DND-41 (cell line): Measurements from ENCODE around the gene TTLL10.

ENCODE experiments used
- ATAC-seq: fragments of 200-7000 bp; cut with Tn5 transposase; 3 replicates; pipeline ENCODE4 v1.9.1; 2021; ENCODE audit warnings: low read depth; ENCODE audit not compliant: insufficient read depth
- DNase-seq: peaks from one replicate; pipeline ENCODE4 v3.0.0-alpha.2; 2020
- H2AFZ ChIP-seq: 2 replicates; pipeline ENCODE4 v1.6.0; 2012; ENCODE audit warnings: low read depth, low read length
- H3K27ac ChIP-seq: 2 replicates; pipeline ENCODE4 v1.5.1; 2012; ENCODE audit warnings: low read length, inconsistent platforms
- H3K27me3 ChIP-seq: fragments of 200-600 bp; sonication (generic); 2 replicates; pipeline ENCODE4 v1.6.0; 2012; ENCODE audit warnings: low read length, mild to moderate bottlenecking, inconsistent platforms; ENCODE audit not compliant: insufficient read depth, poor library complexity
- H3K36me3 ChIP-seq: 2 replicates; pipeline ENCODE4 v1.5.1; 2012; ENCODE audit warnings: low read length, inconsistent platforms; ENCODE audit not compliant: insufficient read depth
- H3K4me1 ChIP-seq: 2 replicates; pipeline ENCODE4 v1.5.1; 2012; ENCODE audit warnings: mild to moderate bottlenecking, low read length; ENCODE audit not compliant: insufficient read depth
- H3K4me2 ChIP-seq: 2 replicates; pipeline ENCODE4 v1.6.0; 2012; ENCODE audit warnings: mild to moderate bottlenecking, moderate library complexity, low read length, inconsistent platforms; ENCODE audit not compliant: insufficient read depth
- H3K4me3 ChIP-seq, 2 experiments: fragments of 200-600 bp in 1 of 2; shearing (Covaris generic) in 1 of 2; 2 replicates each; pipeline ENCODE4 v1.5.1; 2012 to 2016; ENCODE audit warnings: inconsistent platforms in 2 of 2, low read length in 2 of 2, mild to moderate bottlenecking in 2 of 2, low read depth in 1 of 2, moderate library complexity in 1 of 2
- H3K79me2 ChIP-seq: 2 replicates; pipeline ENCODE4 v1.6.0; 2012; ENCODE audit warnings: low read length, inconsistent platforms; ENCODE audit not compliant: insufficient read depth
- H3K9ac ChIP-seq: 2 replicates; pipeline ENCODE4 v1.6.0; 2012; ENCODE audit warnings: low read depth, mild to moderate bottlenecking, inconsistent platforms, low read length, moderate library complexity
- H3K9me3 ChIP-seq: 2 replicates; pipeline ENCODE4 v1.5.1; 2012; ENCODE audit warnings: low read length, moderate library complexity, mild to moderate bottlenecking, inconsistent platforms; ENCODE audit not compliant: insufficient read depth, severe bottlenecking
- H4K20me1 ChIP-seq: 2 replicates; pipeline ENCODE4 v1.6.0; 2012; ENCODE audit warnings: low read length; ENCODE audit not compliant: insufficient read depth
- EZH2 ChIP-seq: IDR thresholded peaks from 3 replicates; pipeline ENCODE4 v1.6.1; 2012; ENCODE audit warnings: borderline replicate concordance, low read depth, mild to moderate bottlenecking, moderate library complexity, low read length, inconsistent platforms; ENCODE audit not compliant: severe bottlenecking
- TF ChIP-seq, protein P1 (sequence below): IDR thresholded peaks from 2 replicates; pipeline ENCODE4 v1.5.1; 2012; ENCODE audit warnings: borderline replicate concordance, low read length, moderate library complexity, mild to moderate bottlenecking; ENCODE audit not compliant: poor library complexity, severe bottlenecking; ENCODE audit errors: extremely low read depth

TTLL10 gene

DNA sequence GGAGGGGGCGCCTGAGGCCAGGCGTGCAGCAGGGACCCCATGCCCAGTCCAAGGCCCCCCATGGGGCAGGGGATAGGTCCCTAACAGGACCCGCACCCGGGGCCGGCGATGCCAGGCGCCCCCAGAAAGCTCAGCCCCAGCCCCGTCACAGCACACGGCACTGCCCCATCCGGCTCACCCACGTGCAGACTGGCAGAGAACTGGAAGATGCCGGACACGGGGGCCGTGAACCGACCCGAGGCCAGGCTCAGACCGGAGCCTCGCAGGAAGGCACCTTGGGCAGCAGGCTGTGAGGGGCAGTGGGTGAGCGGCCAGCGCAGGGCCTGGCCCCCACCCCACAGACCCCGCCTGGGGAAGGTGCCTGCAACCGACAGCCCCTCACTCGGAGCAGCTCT, 69.6 kb downstream of the TTLL10 start:
- Histone ChIP-seq H4K20me1 (peaks cover 2% of the 10 kb centered on the region; the same call in 1 of the 2 replicates), H2AFZ (no peak overlapping the region), H3K4me2 (no peak overlapping the region)

DNA sequence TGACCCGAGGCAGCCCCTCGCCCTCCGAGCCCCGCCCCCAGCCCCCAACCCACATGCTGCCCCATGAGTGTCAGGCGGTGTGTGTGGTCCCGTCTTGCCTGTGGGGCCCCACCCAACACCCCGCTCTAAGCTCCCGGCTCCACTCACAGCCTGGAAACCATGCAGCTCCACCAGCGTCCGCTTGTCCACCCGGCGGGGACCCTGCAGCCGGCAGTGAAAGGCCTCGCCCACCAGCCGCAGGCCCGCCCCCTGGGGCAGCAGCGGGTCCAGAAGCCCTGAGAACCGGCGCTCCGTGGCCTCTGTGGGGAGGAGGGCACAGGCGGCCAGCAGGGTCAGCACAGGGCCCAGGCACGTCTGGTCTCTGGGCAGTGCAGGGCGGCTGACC, 70.1 kb downstream of the TTLL10 start:
- Histone ChIP-seq H4K20me1 (no peaks in the 10 kb centered on the region; the same call in 1 of the 2 replicates), H3K9ac (no peak overlapping the region), H3K27ac (no peak overlapping the region), H3K79me2 (no peaks in the 10 kb centered on the region), H3K36me3 (no peaks in the 10 kb centered on the region), H2AFZ (no peak overlapping the region), H3K4me2 (no peak overlapping the region), H3K4me3 (no peak overlapping the region), H3K9me3 (no peaks in the 10 kb centered on the region), H3K4me1 (no peaks in the 10 kb centered on the region), H3K27me3 (no peaks in the 10 kb centered on the region)
- DNase-seq (no peak), ATAC-seq (no peak)
- no peak for TF ChIP-seq EZH2
- TF ChIP-seq, protein P1, sequence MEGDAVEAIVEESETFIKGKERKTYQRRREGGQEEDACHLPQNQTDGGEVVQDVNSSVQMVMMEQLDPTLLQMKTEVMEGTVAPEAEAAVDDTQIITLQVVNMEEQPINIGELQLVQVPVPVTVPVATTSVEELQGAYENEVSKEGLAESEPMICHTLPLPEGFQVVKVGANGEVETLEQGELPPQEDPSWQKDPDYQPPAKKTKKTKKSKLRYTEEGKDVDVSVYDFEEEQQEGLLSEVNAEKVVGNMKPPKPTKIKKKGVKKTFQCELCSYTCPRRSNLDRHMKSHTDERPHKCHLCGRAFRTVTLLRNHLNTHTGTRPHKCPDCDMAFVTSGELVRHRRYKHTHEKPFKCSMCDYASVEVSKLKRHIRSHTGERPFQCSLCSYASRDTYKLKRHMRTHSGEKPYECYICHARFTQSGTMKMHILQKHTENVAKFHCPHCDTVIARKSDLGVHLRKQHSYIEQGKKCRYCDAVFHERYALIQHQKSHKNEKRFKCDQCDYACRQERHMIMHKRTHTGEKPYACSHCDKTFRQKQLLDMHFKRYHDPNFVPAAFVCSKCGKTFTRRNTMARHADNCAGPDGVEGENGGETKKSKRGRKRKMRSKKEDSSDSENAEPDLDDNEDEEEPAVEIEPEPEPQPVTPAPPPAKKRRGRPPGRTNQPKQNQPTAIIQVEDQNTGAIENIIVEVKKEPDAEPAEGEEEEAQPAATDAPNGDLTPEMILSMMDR: no peak

More for the DNA sequence above, 69.6 kb downstream of the TTLL10 start:
- Histone ChIP-seq H3K36me3 (no peaks in the 10 kb centered on the region), H3K4me1 (no peaks in the 10 kb centered on the region), H3K9ac (no peak overlapping the region), H3K27ac (no peak overlapping the region), H3K27me3 (no peaks in the 10 kb centered on the region), H3K9me3 (no peaks in the 10 kb centered on the region), H3K79me2 (no peaks in the 10 kb centered on the region), H3K4me3 (no peak overlapping the region)
- DNase-seq (no peak), ATAC-seq (no peak)
- TF ChIP-seq, protein P1: no peak
- TF ChIP-seq EZH2: no peak

DNA sequence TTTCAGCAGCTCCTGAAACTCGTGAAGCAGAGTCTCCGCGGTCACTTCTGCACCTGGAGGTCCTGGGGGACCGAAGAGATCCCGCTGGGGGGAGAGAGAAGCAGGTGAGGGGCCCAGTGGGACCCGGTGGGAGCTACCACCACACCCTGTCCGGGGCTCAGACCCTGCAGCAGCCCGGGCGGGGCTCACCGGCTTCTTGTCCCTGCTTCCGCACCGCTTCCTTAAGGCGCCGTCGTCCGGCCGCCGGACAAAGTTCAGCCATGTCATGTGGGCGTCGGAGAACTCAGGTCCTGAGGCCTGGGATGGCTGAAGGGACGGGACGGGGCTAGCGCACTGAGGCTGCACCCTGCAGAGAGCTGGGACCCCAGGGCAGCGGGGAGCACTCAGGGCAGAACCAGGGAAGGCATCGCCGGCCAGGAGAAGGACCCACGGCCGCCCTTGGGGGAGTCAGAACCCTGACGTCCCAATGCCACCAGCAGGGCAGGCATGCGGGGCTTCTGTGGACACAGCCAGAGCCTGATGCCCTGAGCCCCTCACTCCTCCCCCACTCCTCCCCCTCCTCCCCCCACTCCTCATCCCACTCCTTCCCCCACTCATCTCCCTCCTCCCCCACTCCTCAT, 70.6 kb downstream of the TTLL10 start:
- H2AFZ ChIP-seq: no peak overlapping the region
- no peaks in the 10 kb centered on the region for H3K4me1 ChIP-seq
- TF ChIP-seq, protein P1: no peak
- TF ChIP-seq EZH2: no peak
- H4K20me1 ChIP-seq: no peaks in the 10 kb centered on the region; the same call in 1 of the 2 replicates
- H3K9ac ChIP-seq: no peak overlapping the region
- H3K9me3 ChIP-seq: no peaks in the 10 kb centered on the region
- no peaks in the 10 kb centered on the region for H3K27me3 ChIP-seq
- DNase-seq: no peak
- H3K79me2 ChIP-seq: no peaks in the 10 kb centered on the region
- H3K4me3 ChIP-seq: no peak overlapping the region
- no peak for ATAC-seq
- no peaks in the 10 kb centered on the region for H3K36me3 ChIP-seq
- no peak overlapping the region for H3K4me2 ChIP-seq
- no peak overlapping the region for H3K27ac ChIP-seq
